GM18511 (cell line): Measurements from ENCODE around the gene PDE9A.

Experiments
- ATAC-seq: cut with Tn5 transposase; IDR thresholded peaks from one replicate; pipeline ENCODE4 v1.9.1; 2021; ENCODE audit warnings: mild to moderate bottlenecking, moderate library complexity; ENCODE audit not compliant: unreplicated experiment

The PDE9A gene

GRCh38 chr21:42766739-42767560, 113.5 kb downstream of the PDE9A start:
- ATAC-seq = no peak

- ATAC-seq = no peak
Measured at GRCh38 chr21:42767561-42767835, 114.1 kb downstream of the PDE9A start.

- ATAC-seq = no peak
Measured at GRCh38 chr21:42768324-42769121, 115.1 kb downstream of the PDE9A start.

DNA sequence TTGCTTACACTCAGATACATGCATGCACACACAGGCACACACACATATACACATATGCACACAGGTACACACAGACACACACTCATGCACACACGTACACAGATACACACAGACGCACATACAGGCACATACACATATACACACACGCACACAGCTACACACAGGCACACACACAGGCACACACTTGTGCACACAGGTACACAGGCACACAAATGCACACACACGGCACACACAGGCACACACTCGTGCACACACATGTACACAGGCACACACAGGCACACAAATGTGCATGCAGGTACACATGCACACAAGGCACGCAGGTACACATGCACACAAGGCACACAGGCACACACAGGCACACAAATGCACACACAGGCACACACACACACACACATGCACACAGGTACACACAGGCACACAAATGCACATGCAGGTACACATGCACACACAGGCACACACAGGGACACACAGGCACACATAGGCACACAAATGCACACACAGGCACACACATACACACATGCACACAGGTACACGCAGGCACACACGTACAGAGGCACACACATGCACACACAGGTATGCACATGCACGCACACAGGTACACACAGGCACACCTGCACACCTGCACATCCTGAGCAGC, 115.9 kb downstream of the PDE9A start:
- ATAC-seq = no peak

GRCh38 chr21:42769820-42770716, 116.6 kb downstream of the PDE9A start:
- ATAC-seq = no peak

DNA sequence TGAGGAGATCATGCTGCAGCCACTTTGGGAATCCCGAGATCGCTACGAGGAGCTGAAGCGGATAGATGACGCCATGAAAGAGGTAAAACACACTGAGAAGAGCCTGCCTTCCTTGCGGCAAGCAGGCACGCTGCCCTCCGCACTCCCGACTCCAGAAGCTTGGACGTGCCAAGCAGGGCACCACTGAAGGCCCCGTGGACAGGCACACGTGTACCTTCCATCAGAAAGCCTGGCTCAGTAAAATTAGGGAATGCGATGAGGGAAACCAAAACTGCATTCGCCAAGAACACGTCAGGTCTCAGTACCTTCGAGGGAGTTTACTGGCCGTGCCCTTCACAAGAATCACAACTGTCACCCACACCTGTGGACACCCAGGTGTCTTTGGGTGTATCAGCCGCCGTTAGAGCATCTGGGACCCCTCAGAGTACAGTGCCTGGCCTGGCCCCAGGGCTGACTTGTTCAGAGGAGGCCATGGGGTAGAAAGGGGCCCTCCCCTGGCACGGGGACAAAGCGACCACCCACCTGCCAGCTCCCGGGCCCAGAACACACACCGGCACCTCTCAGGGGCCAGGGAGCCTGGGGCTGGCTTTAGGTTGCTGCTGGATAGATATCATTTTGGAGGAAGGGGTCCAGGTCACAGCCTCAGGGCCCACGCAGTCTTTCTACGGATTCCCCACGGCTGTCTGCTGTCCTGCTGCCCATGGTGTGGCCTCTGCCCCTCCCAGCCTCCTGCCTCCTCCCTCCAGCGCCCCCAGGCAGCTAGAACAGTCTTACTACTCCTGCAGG, 117.5 kb downstream of the PDE9A start:
- ATAC-seq = no peak

GRCh38 chr21:42771503-42771805, 118.0 kb downstream of the PDE9A start:
- ATAC-seq = no peak

GRCh38 chr21:42775123-42775522, 121.7 kb downstream of the PDE9A start:
- no peak for ATAC-seq

DNA sequence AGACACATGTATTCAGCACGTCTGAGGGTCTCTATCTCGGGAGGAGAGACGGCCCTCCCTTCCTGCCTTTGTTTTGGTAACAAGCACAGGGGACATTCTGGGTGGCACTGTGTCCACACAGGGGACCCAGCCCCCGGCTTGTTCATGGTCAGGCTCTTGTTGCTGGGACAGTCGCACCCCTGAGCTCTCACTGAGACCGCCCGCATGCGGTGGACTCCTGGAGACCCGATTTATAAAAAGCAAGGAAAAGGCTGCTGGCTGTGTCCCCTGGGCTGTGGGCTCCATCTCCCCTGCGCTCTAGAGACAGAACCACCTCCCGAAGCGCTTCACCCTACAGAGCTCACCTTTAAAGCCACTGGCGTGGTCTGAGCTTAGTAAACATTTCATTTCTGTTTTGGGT, 122.5 kb downstream of the PDE9A start:
- no peak for ATAC-seq

DNA sequence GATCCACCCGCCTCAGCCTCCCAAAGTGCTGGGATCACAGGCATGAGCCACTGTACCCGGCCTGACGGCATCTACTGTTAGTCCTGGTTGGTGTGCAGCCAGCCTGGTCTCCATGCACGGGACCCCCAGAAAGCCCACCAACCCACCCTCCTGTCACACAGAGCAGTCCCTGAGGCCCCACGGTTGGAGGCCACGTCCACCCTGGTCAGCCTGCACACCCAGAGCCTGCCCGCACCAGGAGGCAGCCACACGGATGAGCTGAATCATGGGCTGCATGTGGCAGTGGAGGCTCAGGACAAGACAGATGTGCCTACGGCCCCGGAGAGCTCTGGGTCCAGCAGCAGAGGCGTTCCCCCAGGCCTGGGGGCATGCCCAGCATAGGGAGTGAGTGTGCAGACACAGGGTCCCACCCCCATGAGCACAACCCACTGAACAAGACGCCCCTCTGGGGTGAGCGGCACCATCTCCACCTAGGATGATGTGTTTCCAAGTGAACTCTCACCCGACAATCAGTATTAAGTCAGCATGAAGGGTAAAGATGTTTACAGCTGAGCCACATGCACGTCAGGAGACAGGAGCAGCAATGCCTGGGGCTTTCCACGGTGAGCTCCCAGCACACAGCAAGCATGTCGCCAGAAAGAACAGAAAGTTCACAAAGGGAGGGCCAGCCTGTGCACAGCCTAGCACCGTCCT, 123.8 kb downstream of the PDE9A start:
- ATAC-seq = no peak

DNA sequence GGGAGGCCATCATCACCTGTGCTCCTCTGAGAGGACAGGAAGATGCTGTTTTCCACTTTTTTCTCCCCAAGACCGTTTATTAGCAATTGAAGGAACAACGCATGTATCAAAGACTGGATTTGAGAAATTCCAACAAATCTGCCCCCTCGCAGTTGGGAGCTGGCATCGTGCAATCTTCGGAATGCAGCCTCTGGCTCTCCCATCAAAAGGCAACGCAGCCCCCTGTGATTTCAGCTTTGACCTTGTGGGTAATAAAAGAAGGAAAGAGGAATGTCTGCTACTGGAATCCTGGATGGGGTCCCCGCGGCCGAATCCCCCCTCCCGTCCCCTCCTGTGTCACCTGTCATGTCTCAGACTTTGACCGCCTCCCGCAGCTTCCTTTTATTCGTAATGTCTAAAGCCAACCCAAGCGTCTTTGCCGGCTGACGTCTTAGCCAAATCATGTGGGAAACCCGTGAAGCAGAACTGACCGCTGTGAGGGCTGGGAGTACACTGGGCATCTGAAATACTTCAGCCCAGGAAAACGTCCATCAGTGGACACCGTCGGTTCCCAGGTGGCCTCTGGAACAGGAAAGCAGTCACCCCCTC, 124.4 kb downstream of the PDE9A start:
- ATAC-seq = no peak

GRCh38 chr21:42779431-42779861, 126.0 kb downstream of the PDE9A start:
- ATAC-seq = no peak

DNA sequence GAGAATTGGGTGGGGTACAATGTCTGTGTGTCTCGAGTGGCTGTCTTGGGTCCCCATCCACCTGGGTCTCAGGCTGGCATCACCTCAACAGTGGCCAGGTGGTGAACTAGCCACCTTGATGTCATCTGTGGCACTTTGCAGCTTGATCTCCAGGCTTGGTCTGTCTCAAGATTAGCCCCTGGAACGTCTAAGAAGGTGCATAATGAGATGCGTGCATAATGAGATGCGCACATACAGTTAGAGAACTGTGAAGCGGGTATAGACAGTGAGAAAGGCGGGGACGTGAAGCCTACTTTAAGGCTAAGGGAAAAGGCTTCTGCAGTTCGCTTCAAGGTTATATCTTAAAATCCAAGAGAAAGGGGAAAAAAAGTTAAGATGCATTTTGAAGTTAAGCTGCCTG, 127.2 kb downstream of the PDE9A start:
- no peak for ATAC-seq

DNA sequence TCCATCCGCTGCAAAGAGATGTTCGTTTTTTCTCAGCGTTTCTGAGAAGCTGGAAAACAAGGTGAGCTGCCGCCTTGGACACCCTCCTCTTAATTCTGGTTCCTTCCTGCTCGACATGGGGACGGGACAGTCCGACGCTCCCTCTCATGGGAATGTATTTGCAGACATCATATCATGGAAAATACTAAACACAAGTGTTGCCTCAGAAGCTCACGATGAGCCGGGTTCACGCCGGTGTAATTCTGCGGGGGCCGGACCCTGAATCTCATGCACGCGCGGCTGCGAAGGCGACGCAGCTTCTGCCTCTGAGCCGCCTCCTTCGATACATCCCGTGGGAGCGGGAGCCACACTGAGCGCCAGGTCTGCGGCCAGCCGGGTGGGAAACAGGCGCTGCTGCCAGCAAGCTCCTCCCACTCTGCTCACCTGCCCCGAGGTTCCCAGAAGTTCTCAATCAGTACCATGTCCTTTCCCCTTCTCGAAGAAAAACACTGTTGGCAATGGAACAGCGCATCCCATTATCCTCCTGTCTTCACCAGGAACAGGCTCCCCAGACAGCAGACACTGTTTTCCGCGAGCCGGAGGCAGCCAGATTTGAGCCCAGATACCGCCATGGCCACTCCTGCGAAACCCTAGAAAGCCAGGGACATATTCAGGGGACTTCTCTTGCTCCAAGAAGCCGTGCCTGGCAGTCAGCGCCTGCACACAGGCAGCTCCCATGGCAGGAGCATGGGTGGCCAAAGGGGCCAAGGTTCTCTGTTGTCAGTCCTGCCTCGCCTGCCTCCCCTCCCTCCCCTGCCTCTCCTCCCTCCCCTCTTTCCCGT, 127.9 kb downstream of the PDE9A start:
- ATAC-seq = no peak

DNA sequence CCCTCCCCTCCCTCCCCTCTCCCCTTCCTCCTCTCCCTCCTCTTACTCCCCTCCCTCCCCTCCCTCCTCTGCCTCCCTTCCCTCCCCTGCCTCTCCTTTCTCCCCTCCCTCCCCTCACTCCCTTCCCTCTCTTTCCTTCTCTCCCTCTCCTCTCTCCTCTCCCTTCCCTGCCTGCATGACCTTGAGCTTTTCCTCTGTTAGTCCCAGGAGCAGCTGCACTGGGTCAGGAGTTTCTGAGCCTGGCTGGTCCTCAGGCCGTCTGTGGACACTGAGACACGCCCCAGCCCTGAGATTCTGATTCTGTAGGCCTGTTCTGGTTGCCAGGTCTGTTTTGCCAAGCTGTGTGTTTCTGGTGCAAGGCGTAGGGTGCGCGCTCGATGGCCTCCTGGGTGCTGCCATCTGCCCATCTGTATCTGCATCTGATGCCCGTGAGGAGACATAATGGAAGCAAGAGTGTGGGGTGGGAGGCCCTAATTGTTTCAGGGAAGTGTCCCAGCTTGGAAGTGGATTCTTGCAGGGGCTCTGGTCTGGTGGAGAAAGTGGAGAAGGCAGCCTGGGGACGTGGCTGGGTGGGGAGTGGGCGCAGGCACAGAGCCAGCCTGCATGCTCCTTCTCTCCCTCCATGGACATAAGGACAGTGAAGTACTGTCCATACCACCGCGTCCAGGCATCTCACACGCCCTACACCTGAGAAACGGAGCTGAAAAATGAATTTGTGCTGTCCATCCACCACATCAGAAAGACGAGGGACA, 128.7 kb downstream of the PDE9A start:
- ATAC-seq = no peak

- ATAC-seq = no peak
Measured at GRCh38 chr21:42782723-42783242, 129.4 kb downstream of the PDE9A start.

DNA sequence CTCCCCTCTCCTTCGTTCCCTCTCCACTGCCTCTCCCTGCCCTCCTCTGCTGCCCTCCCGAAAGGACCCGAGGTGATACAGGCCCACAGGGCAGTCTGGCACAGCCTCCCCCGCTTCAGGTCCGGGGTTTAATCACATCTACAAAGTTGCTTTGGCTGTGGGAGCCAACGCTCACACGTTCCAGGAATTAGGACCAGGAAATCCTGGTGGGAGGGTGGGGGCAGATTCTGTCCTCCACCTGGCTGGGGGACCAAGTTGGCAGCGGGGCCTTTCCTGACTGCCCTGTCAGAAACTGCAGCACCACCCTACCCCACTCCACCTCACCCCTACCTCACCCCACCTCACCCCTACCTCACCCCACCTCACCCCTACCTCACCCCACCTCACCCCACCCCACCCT, 130.9 kb downstream of the PDE9A start:
- ATAC-seq = no peak
